GM21737 (cell line): ENCODE data around the gene SSX1.
"Not testable (repeated sequence)": the region's sequence is repeated elsewhere in the genome, so short reads cannot be mapped to it uniquely, and the experiment has no call there.

Experiments used
- ATAC-seq: cut with Tn5 transposase; IDR thresholded peaks from one replicate; pipeline ENCODE4 v1.9.1; 2021; ENCODE audit warnings: mild to moderate bottlenecking, moderate library complexity; ENCODE audit not compliant: unreplicated experiment

Gene SSX1, protein sequence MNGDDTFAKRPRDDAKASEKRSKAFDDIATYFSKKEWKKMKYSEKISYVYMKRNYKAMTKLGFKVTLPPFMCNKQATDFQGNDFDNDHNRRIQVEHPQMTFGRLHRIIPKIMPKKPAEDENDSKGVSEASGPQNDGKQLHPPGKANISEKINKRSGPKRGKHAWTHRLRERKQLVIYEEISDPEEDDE

DNA sequence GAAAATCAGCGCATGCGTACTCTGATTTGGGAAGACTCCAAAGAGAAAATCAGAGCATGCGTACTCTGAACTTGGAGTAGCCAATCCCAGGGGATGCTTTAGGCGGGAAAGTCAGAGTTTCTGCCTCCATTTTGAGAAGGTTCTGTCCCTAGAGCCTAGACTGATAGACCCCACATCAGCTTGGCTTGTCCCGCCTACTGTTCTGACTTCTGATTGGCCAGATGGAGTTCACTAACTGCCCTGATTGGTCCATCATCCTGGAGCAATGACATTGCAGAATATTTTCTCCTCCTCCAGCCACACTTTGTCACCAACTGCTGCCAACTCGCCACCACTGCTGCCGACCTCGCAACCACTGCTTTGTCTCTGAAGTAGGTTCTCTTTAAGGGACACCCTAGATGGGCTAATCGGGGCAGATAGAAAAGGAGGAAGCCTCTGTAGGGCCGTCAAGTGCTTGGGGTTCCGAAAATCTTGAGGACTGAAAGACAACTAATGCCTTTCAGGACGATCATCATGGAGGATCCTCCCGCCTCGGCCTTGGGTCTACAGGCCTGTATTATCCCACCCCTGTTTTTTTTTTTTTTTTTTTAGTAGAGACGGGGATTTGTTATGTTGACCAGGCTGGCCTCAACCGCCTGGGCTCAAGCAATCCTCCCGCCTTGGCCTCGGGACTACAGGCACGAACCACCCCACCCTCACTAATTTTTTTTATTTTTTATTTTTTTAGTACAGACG, at the start of gene SSX1:
Gene SSX1, plus strand, starts transcription at position 331 of the 735 bp plus-strand sequence. CDS start 1,850 bp downstream, outside the sequence.
- ATAC-seq: not testable (repeated sequence)

DNA sequence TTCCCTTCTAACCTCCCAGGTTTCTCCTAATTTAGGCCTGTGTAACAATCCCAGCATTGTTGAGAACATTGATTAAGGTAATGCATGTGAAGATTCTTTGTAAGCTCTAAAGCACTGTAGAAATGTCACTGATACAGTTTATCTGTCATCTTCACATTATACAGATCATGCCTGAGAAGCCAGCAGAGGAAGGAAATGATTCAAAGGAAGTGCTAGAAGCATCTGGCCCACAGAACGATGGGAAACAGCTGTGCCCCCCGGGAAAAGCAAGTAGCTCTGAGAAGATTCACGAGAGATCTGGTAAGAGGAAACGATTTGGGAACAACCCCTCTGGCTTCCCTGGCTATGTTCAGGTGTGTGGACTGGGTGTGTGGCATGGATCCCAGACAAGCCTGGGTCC, 40.9 kb upstream of the SSX1 start:
- not testable (repeated sequence) for ATAC-seq

DNA sequence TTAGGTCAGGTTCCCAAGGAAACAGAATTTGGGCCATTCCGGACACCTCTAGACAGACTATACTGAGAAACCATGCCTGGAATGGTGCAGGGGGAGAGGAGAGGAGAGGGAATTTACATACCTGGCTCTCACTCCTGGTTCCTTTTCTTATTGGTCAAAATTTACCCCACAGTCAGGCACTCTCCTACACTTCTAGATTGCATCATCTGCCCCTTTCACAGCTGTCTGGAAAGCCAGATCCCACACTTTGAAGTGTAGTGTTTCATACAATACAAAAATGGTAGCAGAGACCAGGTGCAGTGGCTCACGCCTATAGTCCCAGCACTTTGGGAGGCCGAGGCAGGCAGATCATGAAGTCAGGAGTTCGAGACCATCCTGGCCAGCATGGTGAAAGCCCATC, 31.0 kb upstream of the SSX1 start:
- not testable (repeated sequence) for ATAC-seq

DNA sequence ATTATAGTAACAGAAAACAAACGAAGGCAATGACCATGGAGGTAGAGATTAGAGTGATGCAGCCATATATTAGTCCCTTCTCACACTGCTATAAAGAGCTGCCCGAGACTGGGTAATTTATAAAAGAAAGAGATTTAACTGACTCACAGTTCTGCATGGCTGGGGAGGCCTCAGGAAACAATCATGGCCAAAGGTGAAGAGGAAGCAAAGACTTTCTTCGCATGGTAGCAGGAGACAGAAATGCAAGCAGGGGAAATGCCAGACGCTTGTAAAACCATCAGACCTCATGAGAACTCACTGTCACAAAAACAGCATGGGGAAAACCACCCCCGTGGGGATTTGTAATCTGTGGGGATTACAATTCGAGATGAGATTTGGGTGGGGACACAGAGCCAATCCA, 2.2 kb upstream of the SSX1 start:
- not testable (repeated sequence) for ATAC-seq

DNA sequence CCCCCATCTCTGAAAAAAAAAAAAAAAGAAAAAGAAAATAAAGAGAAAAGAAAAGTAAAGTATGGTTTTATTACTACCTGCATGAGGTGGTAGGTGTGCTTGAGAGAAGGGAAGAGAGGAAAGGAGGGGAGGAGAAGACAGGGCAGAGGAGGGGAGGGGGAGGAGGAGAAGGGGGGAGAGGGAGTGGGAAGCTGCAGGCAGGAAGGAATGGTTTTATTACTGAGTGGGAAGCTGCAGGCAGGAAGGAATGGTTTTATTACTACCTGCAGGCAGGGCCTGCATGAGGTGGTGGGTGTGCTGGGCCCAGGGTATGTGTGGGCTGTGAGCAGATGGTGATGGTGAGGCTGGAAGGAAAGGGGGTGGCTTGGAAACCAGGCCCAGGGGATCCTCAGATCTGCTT, 19.2 kb downstream of the SSX1 start:
- ATAC-seq: not testable (repeated sequence)

GRCh38 chrX:48278958-48279357, 23.8 kb downstream of the SSX1 start:
- ATAC-seq: no peak

DNA sequence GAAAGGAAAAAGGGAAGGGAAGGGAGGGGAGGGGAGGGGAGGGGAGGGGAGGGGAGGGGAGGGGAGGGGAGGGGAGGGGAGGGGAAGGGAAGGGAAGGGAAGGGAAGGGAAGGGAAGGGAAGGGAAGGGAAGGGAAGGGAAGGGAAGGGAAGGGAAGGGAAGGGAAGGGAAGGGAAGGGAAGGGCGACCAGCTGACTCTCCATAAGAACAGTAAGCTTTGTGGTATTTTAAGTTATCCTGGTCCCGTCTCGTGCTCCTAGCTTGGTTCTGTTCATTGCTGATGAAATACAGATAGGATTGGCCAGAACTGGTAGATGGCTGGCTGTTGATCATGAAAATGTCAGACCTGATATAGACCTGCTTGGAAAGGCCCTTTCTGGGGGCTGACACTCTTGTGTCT, 25.5 kb downstream of the SSX1 start:
- not testable (repeated sequence) for ATAC-seq

GRCh38 chrX:48306175-48306574, 51.0 kb downstream of the SSX1 start:
- ATAC-seq: no peak

GRCh38 chrX:48313996-48314395, 58.8 kb downstream of the SSX1 start:
- ATAC-seq: not testable (repeated sequence)
